H1 (cell line): ENCODE results near the gene MYO16. TPM values are rescaled to one million over a fixed set of nuclear protein-coding genes. Genes with fewer than 3 reads are reported as not detected.

Source experiments
- CTCF ChIA-PET: fragments of 300-600 bp; sonication (Branson Sonifier 250); formaldehyde crosslinking; loops from one replicate; lab custom pipeline; 2021; ENCODE audit not compliant: partially characterized antibody; lab: Charles Lee
- POLR2A ChIA-PET: fragments of 300-600 bp; sonication (Branson Sonifier 250); formaldehyde crosslinking; loops from one replicate; lab custom pipeline; 2021; ENCODE audit warnings: inconsistent platforms; ENCODE audit not compliant: partially characterized antibody; lab: Charles Lee
- DNase-seq, 2 experiments: peaks; one replicate each; pipeline versions ENCODE4 v3.0.0 to v3.0.0-alpha.2; 2010 to 2022; ENCODE audit warnings: low spot score in 2 of 2, low read depth in 1 of 2, mixed read lengths in 1 of 2
- FAIRE-seq: peaks from 2 replicates; lab custom pipeline; 2011; peaks lifted over from hg19 to GRCh38; lab: Jason Lieb, UNC
- H2AFZ ChIP-seq: 2 replicates; pipeline ENCODE4 v1.8.1; 2012; ENCODE audit warnings: low read length, inconsistent platforms
- H2AK5ac ChIP-seq: 2 replicates; pipeline ENCODE4 v1.6.1; 2013; ENCODE audit warnings: low read depth, low read length
- H2BK120ac ChIP-seq: replicated peaks from 2 replicates; pipeline ENCODE3; 2013; ENCODE audit warnings: low read depth, low read length, inconsistent platforms
- H2BK12ac ChIP-seq: 2 replicates; pipeline ENCODE4 v1.6.1; 2013; ENCODE audit warnings: low read depth, low read length
- H2BK15ac ChIP-seq: 2 replicates; pipeline ENCODE4 v1.6.1; 2013; ENCODE audit warnings: low read length
- H2BK20ac ChIP-seq: 2 replicates; pipeline ENCODE4 v1.6.1; 2013; ENCODE audit warnings: low read length
- H2BK5ac ChIP-seq: 2 replicates; pipeline ENCODE4 v1.6.1; 2013; ENCODE audit warnings: low read depth, low read length
- H3K14ac ChIP-seq: 2 replicates; pipeline ENCODE4 v1.6.1; 2013; ENCODE audit warnings: inconsistent platforms; ENCODE audit not compliant: insufficient read length
- H3K18ac ChIP-seq: 2 replicates; pipeline ENCODE4 v1.6.1; 2013; ENCODE audit warnings: low read length; ENCODE audit errors: extremely low read depth
- H3K23ac ChIP-seq: 2 replicates; pipeline ENCODE4 v1.6.1; 2013; ENCODE audit warnings: inconsistent platforms; ENCODE audit not compliant: insufficient read length
- H3K23me2 ChIP-seq: 2 replicates; pipeline ENCODE4 v1.6.1; 2013; ENCODE audit warnings: low read depth, low read length
- H3K27ac ChIP-seq: 2 replicates; pipeline ENCODE4 v1.6.1; 2011; ENCODE audit warnings: low read depth, low read length, inconsistent platforms
- H3K27me3 ChIP-seq, 4 experiments: replicated peaks in 1 of 4; 1 replicate in 1 of 4; 2 replicates in 3 of 4; pipeline versions ENCODE4 v1.6.1 to v1.8.1; 2011 to 2013; ENCODE audit warnings: low read length in 3 of 4, mild to moderate bottlenecking in 3 of 4, inconsistent platforms in 2 of 4, mixed read lengths in 2 of 4, moderate library complexity in 1 of 4; ENCODE audit not compliant: control insufficient read depth in 3 of 4, insufficient read depth in 3 of 4; ENCODE audit errors: extremely low read depth in 1 of 4
- H3K36me3 ChIP-seq, 4 experiments: 2 replicates each; pipeline versions ENCODE4 v1.6.1 to v1.8.1; 2011 to 2013; ENCODE audit warnings: mild to moderate bottlenecking in 4 of 4, low read length in 3 of 4, moderate library complexity in 2 of 4, control low read depth in 1 of 4, inconsistent platforms in 1 of 4; ENCODE audit not compliant: insufficient read depth in 4 of 4, control insufficient read depth in 2 of 4
- H3K4ac ChIP-seq: replicated peaks from 2 replicates; pipeline ENCODE3; 2013; ENCODE audit warnings: low read length, low read depth, mixed read lengths, inconsistent platforms; ENCODE audit not compliant: insufficient read length
- H3K4me1 ChIP-seq, 4 experiments: replicated peaks in 1 of 4; 1 replicate in 1 of 4; 2 replicates in 3 of 4; pipeline versions ENCODE4 v1.6.1 to v1.8.1; 2011 to 2013; ENCODE audit warnings: low read length in 3 of 4, inconsistent platforms in 2 of 4, mixed read lengths in 1 of 4; ENCODE audit not compliant: insufficient read depth in 4 of 4, control insufficient read depth in 3 of 4
- H3K4me2 ChIP-seq, 2 experiments: 2 replicates each; pipeline versions ENCODE4 v1.6.1 to v1.8.1; 2011 to 2013; ENCODE audit warnings: low read depth in 2 of 2, low read length in 2 of 2, control low read depth in 1 of 2, inconsistent platforms in 1 of 2, mild to moderate bottlenecking in 1 of 2; ENCODE audit not compliant: insufficient read depth in 1 of 2
- H3K4me3 ChIP-seq, 4 experiments: fragments of 200-600, 300-600 bp in 1 of 4; sonication (generic), shearing (Covaris generic), sonication (Bioruptor Twin) in 1 of 4; 2 replicates each; pipeline versions ENCODE4 v1.5.1 to v1.8.1; 2011 to 2016; ENCODE audit warnings: low read length in 4 of 4, low read depth in 3 of 4, control low read depth in 2 of 4, inconsistent platforms in 2 of 4, mild to moderate bottlenecking in 2 of 4, mixed read lengths in 1 of 4, moderate library complexity in 1 of 4; ENCODE audit not compliant: insufficient read depth in 2 of 4; ENCODE audit errors: extremely low read depth in 1 of 4
- H3K56ac ChIP-seq: replicated peaks from 2 replicates; pipeline ENCODE3; 2013; ENCODE audit warnings: low read depth, mild to moderate bottlenecking, mixed read lengths, low read length, inconsistent platforms; ENCODE audit not compliant: insufficient read length
- H3K79me1 ChIP-seq: 2 replicates; pipeline ENCODE4 v1.6.1; 2013; ENCODE audit warnings: low read depth, low read length, control low read depth
- H3K79me2 ChIP-seq, 2 experiments: 2 replicates each; pipeline versions ENCODE4 v1.6.1 to v1.8.1; 2012 to 2013; ENCODE audit warnings: low read length in 2 of 2, mild to moderate bottlenecking in 2 of 2, inconsistent platforms in 1 of 2; ENCODE audit not compliant: insufficient read depth in 2 of 2, control insufficient read depth in 1 of 2
- H3K9ac ChIP-seq, 4 experiments: replicated peaks in 1 of 4; 1 replicate in 1 of 4; 2 replicates in 3 of 4; pipeline versions ENCODE4 v1.6.1 to v1.8.1; 2011 to 2013; ENCODE audit warnings: low read depth in 3 of 4, low read length in 3 of 4, control low read depth in 2 of 4, mild to moderate bottlenecking in 2 of 4, moderate library complexity in 2 of 4, inconsistent platforms in 1 of 4; ENCODE audit errors: extremely low read depth in 1 of 4
- H3K9me3 ChIP-seq, 2 experiments: 2 replicates each; pipeline versions ENCODE4 v1.6.1 to v1.8.1; 2012 to 2013; ENCODE audit warnings: mild to moderate bottlenecking in 2 of 2, moderate library complexity in 2 of 2, control low read depth in 1 of 2, inconsistent platforms in 1 of 2, low read depth in 1 of 2, low read length in 1 of 2, mixed read lengths in 1 of 2; ENCODE audit not compliant: insufficient read depth in 2 of 2
- H4K20me1 ChIP-seq, 2 experiments: replicated peaks in 1 of 2; 2 replicates each; pipeline versions ENCODE3 to v1.8.1; 2011 to 2013; ENCODE audit warnings: inconsistent platforms in 2 of 2, low read length in 2 of 2, mild to moderate bottlenecking in 1 of 2; ENCODE audit not compliant: insufficient read depth in 2 of 2, control insufficient read depth in 1 of 2
- H4K5ac ChIP-seq: 2 replicates; pipeline ENCODE4 v1.6.1; 2013; ENCODE audit warnings: low read length, low read depth, mixed read lengths, inconsistent platforms; ENCODE audit not compliant: insufficient read length
- H4K8ac ChIP-seq: 2 replicates; pipeline ENCODE4 v1.8.0; 2013; ENCODE audit warnings: mild to moderate bottlenecking, moderate library complexity, low read length, inconsistent platforms; ENCODE audit not compliant: insufficient read depth; ENCODE audit errors: extremely low read depth
- H4K91ac ChIP-seq: replicated peaks from 2 replicates; pipeline ENCODE3; 2013; ENCODE audit warnings: low read length, mixed read lengths, inconsistent platforms; ENCODE audit not compliant: insufficient read length
- CBX8 ChIP-seq: fragments of 300-800, 300-1000 bp; sonication (generic); IDR thresholded peaks from 2 replicates; pipeline ENCODE4 v1.7.1; 2016; ENCODE audit warnings: low read depth, low read length, borderline replicate concordance
- GABPA ChIP-seq: IDR thresholded peaks from 2 replicates; pipeline ENCODE4 v1.6.1; 2011; ENCODE audit warnings: mild to moderate bottlenecking, low read length, moderate library complexity, borderline replicate concordance; ENCODE audit not compliant: insufficient read depth
- ZNF274 ChIP-seq: IDR thresholded peaks from 2 replicates; pipeline ENCODE4 v1.7.0; 2012; ENCODE audit warnings: low read length, borderline replicate concordance; ENCODE audit errors: extremely low read depth
- polyA plus RNA-seq, 7 experiments: library from polyadenylated mRNA; depleted of rRNA in 3 of 7; stranded (reverse) in 5 of 7; unstranded in 2 of 7; fragments of >200 nt in 5 of 7; fragments of 200-250 nt in 2 of 7; gene quantifications; 1 replicate in 5 of 7; 2 replicates in 1 of 7; 4 replicates in 1 of 7; pipeline versions ENCODE4 v1.2.1 to v1.2.3, GENCODE V29; 2011 to 2013; ENCODE audit warnings: missing spikeins in 2 of 7, mixed read lengths in 2 of 7
- total RNA-seq: library from RNA; stranded (reverse); fragmentation: NEBNext Ultra II Directional; extraction: Animal tissue kit (Norgen Biotek cat#: 25700); gene quantifications from 2 replicates; pipeline ENCODE4 v1.2.1, GENCODE V29; 2021

MYO16 gene
- total and polyA plus RNA-seq, 2 of the 8 experiments (the other 6 are each of a cell fraction or from before 2014, with no cell fraction given): 0.02 to 0.22 TPM

GRCh38 chr13:108755083-108755482 is 125.7 kb downstream of the MYO16 start:
- POLR2A ChIA-PET: no interaction called here
- no peaks in the 10 kb centered on the region for H3K27me3 ChIP-seq
- H3K56ac ChIP-seq: no peak overlapping the region
- H3K79me1 ChIP-seq: no peaks in the 10 kb centered on the region
- no peak overlapping the region for H3K4me2 ChIP-seq
- CTCF ChIA-PET: no interaction called here
- no peak for DNase-seq
- H2BK5ac ChIP-seq: no peak overlapping the region
- no peak overlapping the region for H3K4ac ChIP-seq
- no peak for TF ChIP-seq GABPA
- TF ChIP-seq CBX8: no peak
- no peak for TF ChIP-seq ZNF274
- H3K4me3 ChIP-seq: no peak overlapping the region
- no peak overlapping the region for H2BK20ac ChIP-seq
- no peak overlapping the region for H3K27ac ChIP-seq
- no peaks in the 10 kb centered on the region for H3K23me2 ChIP-seq
- H4K8ac ChIP-seq: no peak overlapping the region
- H4K20me1 ChIP-seq: no peaks in the 10 kb centered on the region
- no peak overlapping the region for H3K23ac ChIP-seq
- no peak overlapping the region for H3K9ac ChIP-seq
- no peak overlapping the region for H3K18ac ChIP-seq
- no peaks in the 10 kb centered on the region for H3K79me2 ChIP-seq
- no peak for FAIRE-seq
- H3K14ac ChIP-seq: no peak overlapping the region
- no peak overlapping the region for H2AFZ ChIP-seq
- no peaks in the 10 kb centered on the region for H3K9me3 ChIP-seq
- no peak overlapping the region for H2BK15ac ChIP-seq
- no peak overlapping the region for H2BK12ac ChIP-seq
- H3K4me1 ChIP-seq: no peaks in the 10 kb centered on the region
- no peak overlapping the region for H2BK120ac ChIP-seq
- no peaks in the 10 kb centered on the region for H3K36me3 ChIP-seq
- H4K5ac ChIP-seq: no peak overlapping the region
- H4K91ac ChIP-seq: no peak overlapping the region
- H2AK5ac ChIP-seq: no peak overlapping the region
